Trophoblast cell (in vitro differentiated cells and primary cell): ENCODE data around the gene NONO.
"Not testable (repeated sequence)": the region's sequence is repeated elsewhere in the genome, so short reads cannot be mapped to it uniquely, and the experiment has no call there.

Experiments used
- DNase-seq, 2 donors: peaks; one replicate each; pipeline ENCODE4 v3.0.0-alpha.2; 2016
- H2AFZ ChIP-seq: 2 replicates; pipeline ENCODE4 v1.6.1; 2013; ENCODE audit warnings: low read length, moderate library complexity, mild to moderate bottlenecking; ENCODE audit not compliant: insufficient read depth, poor library complexity
- H2AK5ac ChIP-seq: 2 replicates; pipeline ENCODE4 v1.6.1; 2013; ENCODE audit warnings: mild to moderate bottlenecking, low read length
- H2BK120ac ChIP-seq: 2 replicates; pipeline ENCODE4 v1.6.1; 2013; ENCODE audit warnings: low read length, mild to moderate bottlenecking, moderate library complexity; ENCODE audit not compliant: insufficient read depth, poor library complexity
- H2BK12ac ChIP-seq: 2 replicates; pipeline ENCODE4 v1.6.1; 2013; ENCODE audit warnings: mild to moderate bottlenecking, low read length, moderate library complexity
- H2BK5ac ChIP-seq: 2 replicates; pipeline ENCODE4 v1.6.1; 2013; ENCODE audit warnings: low read length, low read depth, moderate library complexity, mild to moderate bottlenecking; ENCODE audit not compliant: poor library complexity
- H3K14ac ChIP-seq: 2 replicates; pipeline ENCODE4 v1.6.1; 2013; ENCODE audit warnings: mild to moderate bottlenecking, low read length
- H3K18ac ChIP-seq: 2 replicates; pipeline ENCODE4 v1.6.1; 2013; ENCODE audit warnings: mild to moderate bottlenecking, low read length
- H3K23ac ChIP-seq: 2 replicates; pipeline ENCODE4 v1.6.1; 2013; ENCODE audit warnings: low read length
- H3K27ac ChIP-seq: 2 replicates; pipeline ENCODE4 v1.5.1; 2013; ENCODE audit warnings: low read depth, mild to moderate bottlenecking, inconsistent platforms, low read length, moderate library complexity
- H3K27me3 ChIP-seq: 2 replicates; pipeline ENCODE4 v1.6.1; 2013; ENCODE audit warnings: inconsistent platforms, mild to moderate bottlenecking, low read length, moderate library complexity; ENCODE audit not compliant: insufficient read depth
- H3K36me3 ChIP-seq, 2 experiments: 1 replicate in 1 of 2; 2 replicates in 1 of 2; pipeline ENCODE4 v1.6.1; 2013; ENCODE audit warnings: low read length in 2 of 2, mild to moderate bottlenecking in 2 of 2, moderate library complexity in 1 of 2; ENCODE audit not compliant: insufficient read depth in 2 of 2, control insufficient read depth in 1 of 2
- H3K4ac ChIP-seq: 2 replicates; pipeline ENCODE4 v1.6.1; 2013; ENCODE audit warnings: low read depth, mild to moderate bottlenecking, low read length, moderate library complexity
- H3K4me1 ChIP-seq, 2 experiments: 1 replicate in 1 of 2; 2 replicates in 1 of 2; pipeline ENCODE4 v1.6.1; 2013; ENCODE audit warnings: low read length in 2 of 2, mild to moderate bottlenecking in 2 of 2, moderate library complexity in 1 of 2; ENCODE audit not compliant: insufficient read depth in 2 of 2, control insufficient read depth in 1 of 2
- H3K4me2 ChIP-seq: 2 replicates; pipeline ENCODE4 v1.6.1; 2013; ENCODE audit warnings: inconsistent platforms, mild to moderate bottlenecking, low read length, moderate library complexity
- H3K4me3 ChIP-seq: 2 replicates; pipeline ENCODE4 v1.5.1; 2013; ENCODE audit warnings: mild to moderate bottlenecking, low read depth, low read length, inconsistent platforms
- H3K79me1 ChIP-seq: one replicate; pipeline ENCODE4 v1.6.1; 2013; ENCODE audit warnings: low read length
- H3K79me2 ChIP-seq: 2 replicates; pipeline ENCODE4 v1.6.1; 2013; ENCODE audit warnings: low read length, mild to moderate bottlenecking; ENCODE audit not compliant: control insufficient read depth, insufficient read depth, poor library complexity
- H3K9ac ChIP-seq: 2 replicates; pipeline ENCODE4 v1.6.1; 2013; ENCODE audit warnings: mild to moderate bottlenecking, low read length
- H3K9me3 ChIP-seq: 2 replicates; pipeline ENCODE4 v1.6.1; 2013; ENCODE audit warnings: low read depth, mild to moderate bottlenecking, control low read depth, inconsistent platforms, low read length; ENCODE audit not compliant: insufficient read depth
- H4K12ac ChIP-seq: 2 replicates; pipeline ENCODE4 v1.6.1; 2013; ENCODE audit warnings: low read depth, mild to moderate bottlenecking, low read length, moderate library complexity
- H4K8ac ChIP-seq: 2 replicates; pipeline ENCODE4 v1.6.1; 2013; ENCODE audit warnings: low read depth, mild to moderate bottlenecking, low read length, moderate library complexity
- H4K91ac ChIP-seq: one replicate; pipeline ENCODE4 v1.6.1; 2013; ENCODE audit warnings: low read depth, mild to moderate bottlenecking, low read length, moderate library complexity
- WGBS: extraction: QIAGEN DNeasy Blood & Tissue Kit; methylation state at CpG from one replicate; pipeline ENCODE4 v1.1.7; 2013; ENCODE audit warnings: missing lambda C conversion rate; ENCODE audit not compliant: insufficient read length, insufficient coverage; ENCODE audit errors: extremely low coverage; 5-methylcytosine and 5-hydroxymethylcytosine counted together

Gene NONO

GRCh38 chrX:71321731-71322130 lies 38.3 kb downstream of the NONO start:
- no peak overlapping the region for H3K4me3 ChIP-seq
- H2BK120ac ChIP-seq = no peak overlapping the region
- no peak overlapping the region for H3K9ac ChIP-seq
- no peaks in the 10 kb centered on the region for H3K9me3 ChIP-seq
- H2AFZ ChIP-seq = no peak overlapping the region
- H3K36me3 ChIP-seq = no peaks in the 10 kb centered on the region
- no peaks in the 10 kb centered on the region for H3K79me1 ChIP-seq
- H4K91ac ChIP-seq = no peak overlapping the region
- H3K79me2 ChIP-seq = no peaks in the 10 kb centered on the region
- no peak overlapping the region for H3K14ac ChIP-seq
- H2AK5ac ChIP-seq = no peak overlapping the region
- WGBS = no CpG with 5 or more reads among the region's 1 CpG
- no peak overlapping the region for H3K4ac ChIP-seq
- no peak overlapping the region for H3K27ac ChIP-seq
- H3K18ac ChIP-seq = no peak overlapping the region
- no peak for DNase-seq
- no peak overlapping the region for H4K12ac ChIP-seq
- H3K27me3 ChIP-seq = no peaks in the 10 kb centered on the region
- no peak overlapping the region for H2BK5ac ChIP-seq
- H3K4me1 ChIP-seq = no peaks in the 10 kb centered on the region
- no peak overlapping the region for H4K8ac ChIP-seq
- no peak overlapping the region for H2BK12ac ChIP-seq
- no peak overlapping the region for H3K23ac ChIP-seq
- H3K4me2 ChIP-seq = no peak overlapping the region

- H3K79me1 ChIP-seq, H2AFZ ChIP-seq, H2BK5ac ChIP-seq, H3K79me2 ChIP-seq, H3K9ac ChIP-seq, H3K36me3 ChIP-seq, H3K14ac ChIP-seq, H4K12ac ChIP-seq, H4K91ac ChIP-seq, H3K27me3 ChIP-seq, H3K27ac ChIP-seq, H2BK12ac ChIP-seq, H3K4me3 ChIP-seq, DNase-seq, H3K9me3 ChIP-seq, H3K4me2 ChIP-seq, H2BK120ac ChIP-seq, H3K23ac ChIP-seq, H3K4me1 ChIP-seq, H3K4ac ChIP-seq, H3K18ac ChIP-seq, H4K8ac ChIP-seq, H2AK5ac ChIP-seq: not testable (repeated sequence)
- no CpG with 5 or more reads among the region's 11 CpGs for WGBS
Observed at GRCh38 chrX:71324452-71324851, 41.0 kb downstream of the NONO start.

GRCh38 chrX:71326394-71326793 lies 43.0 kb downstream of the NONO start:
- H3K27ac ChIP-seq = no peak overlapping the region
- no peak overlapping the region for H3K4ac ChIP-seq
- H3K4me3 ChIP-seq = no peak overlapping the region
- H3K4me1 ChIP-seq = no peaks in the 10 kb centered on the region
- no peak overlapping the region for H2BK120ac ChIP-seq
- H4K8ac ChIP-seq = no peak overlapping the region
- no peaks in the 10 kb centered on the region for H3K79me2 ChIP-seq
- H3K18ac ChIP-seq = no peak overlapping the region
- no peak overlapping the region for H4K91ac ChIP-seq
- DNase-seq = no peak
- H2AK5ac ChIP-seq = no peak overlapping the region
- no peaks in the 10 kb centered on the region for H3K27me3 ChIP-seq
- H3K4me2 ChIP-seq = no peak overlapping the region
- no peak overlapping the region for H2BK5ac ChIP-seq
- H3K23ac ChIP-seq = no peak overlapping the region
- H2BK12ac ChIP-seq = no peak overlapping the region
- no peaks in the 10 kb centered on the region for H3K79me1 ChIP-seq
- no peak overlapping the region for H3K9ac ChIP-seq
- no peaks in the 10 kb centered on the region for H3K9me3 ChIP-seq
- no peaks in the 10 kb centered on the region for H3K36me3 ChIP-seq
- no peak overlapping the region for H3K14ac ChIP-seq
- no peak overlapping the region for H2AFZ ChIP-seq
- no peak overlapping the region for H4K12ac ChIP-seq
- no CpG with 5 or more reads among the region's 3 CpGs for WGBS

GRCh38 chrX:71349151-71349665 lies 65.8 kb downstream of the NONO start:
- H4K8ac ChIP-seq, H4K91ac ChIP-seq, H2AFZ ChIP-seq, H2BK120ac ChIP-seq, H3K79me2 ChIP-seq, DNase-seq, H3K27ac ChIP-seq, H2BK5ac ChIP-seq, H3K14ac ChIP-seq, H3K4me2 ChIP-seq, H3K9me3 ChIP-seq, H3K27me3 ChIP-seq, H4K12ac ChIP-seq, H3K4ac ChIP-seq, H3K18ac ChIP-seq, H3K79me1 ChIP-seq, H3K9ac ChIP-seq, H3K23ac ChIP-seq, H3K4me1 ChIP-seq, H3K36me3 ChIP-seq, H3K4me3 ChIP-seq, H2BK12ac ChIP-seq, H2AK5ac ChIP-seq: not testable (repeated sequence)
- no CpG with 5 or more reads among the region's 5 CpGs for WGBS
